WTC11 (cell line): Measurements from ENCODE around the gene PDE12. TPM values are rescaled to one million over a fixed set of nuclear protein-coding genes. Genes with fewer than 3 reads are reported as not detected.

Experiments
- ATAC-seq: fragments of 200-7000 bp; cut with Tn5 transposase; 2 replicates; pipeline ENCODE4 v1.10.0; 2021; ENCODE audit warnings: mild to moderate bottlenecking, moderate library complexity
- CTCF ChIA-PET: fragments of 300-600 bp; sonication (Branson Sonifier 250); formaldehyde crosslinking; loops from one replicate; lab custom pipeline; 2021; ENCODE audit warnings: antibody characterized with exemption; lab: Charles Lee
- POLR2A ChIA-PET: fragments of 350-600 bp; sonication (Branson Sonifier 250); formaldehyde crosslinking; loops from one replicate; lab custom pipeline; 2021; ENCODE audit warnings: antibody characterized with exemption; lab: Charles Lee
- DNase-seq: peaks from one replicate; pipeline ENCODE4 v3.0.0; 2021; ENCODE audit warnings: low spot score
- H3K27ac Mint-ChIP-seq: 2 replicates; pipeline ENCODE4 v1.8.0; 2021; ENCODE audit warnings: mixed read lengths
- H3K27me3 Mint-ChIP-seq: 2 replicates; pipeline ENCODE4 v1.8.0; 2021; ENCODE audit warnings: low read depth, mild to moderate bottlenecking, moderate library complexity, mixed read lengths
- H3K36me3 Mint-ChIP-seq: 2 replicates; pipeline ENCODE4 v1.8.0; 2021; ENCODE audit warnings: mixed read lengths
- H3K4me1 Mint-ChIP-seq: 2 replicates; pipeline ENCODE4 v1.8.0; 2022; ENCODE audit warnings: mixed read lengths
- H3K4me3 Mint-ChIP-seq: 2 replicates; pipeline ENCODE4 v1.8.0; 2021; ENCODE audit warnings: mild to moderate bottlenecking, moderate library complexity, mixed read lengths
- H3K9me3 Mint-ChIP-seq: 2 replicates; pipeline ENCODE4 v1.8.0; 2021; ENCODE audit warnings: mixed read lengths
- ARID4B ChIP-seq: sonication (generic); formaldehyde crosslinking; IDR thresholded peaks from 2 replicates; pipeline ENCODE4 v1.8.0; 2023; ENCODE audit warnings: missing genetic modification reagents, mild to moderate bottlenecking, borderline replicate concordance
- ATF1 ChIP-seq: sonication (generic); formaldehyde crosslinking; IDR thresholded peaks from 2 replicates; pipeline ENCODE4 v1.8.1; 2023; ENCODE audit warnings: mild to moderate bottlenecking, moderate library complexity, missing genetic modification reagents
- CBFB ChIP-seq: sonication (generic); formaldehyde crosslinking; IDR thresholded peaks from 2 replicates; pipeline ENCODE4 v1.8.1; 2022; ENCODE audit warnings: mild to moderate bottlenecking, low read depth, missing genetic modification reagents
- CREB1 ChIP-seq: sonication (generic); formaldehyde crosslinking; IDR thresholded peaks from 2 replicates; pipeline ENCODE4 v1.8.0; 2023; ENCODE audit warnings: mild to moderate bottlenecking, missing genetic modification reagents
- EMX1 ChIP-seq: fragments of 250-450 bp; sonication (Bioruptor Pico); IDR thresholded peaks from 2 replicates; pipeline ENCODE4 v1.8.0; 2021; ENCODE audit warnings: mild to moderate bottlenecking
- FOXP1 ChIP-seq: sonication (generic); formaldehyde crosslinking; IDR thresholded peaks from 2 replicates; pipeline ENCODE4 v1.8.0; 2022; ENCODE audit warnings: missing genetic modification reagents, mild to moderate bottlenecking, moderate library complexity, borderline replicate concordance
- GABPB1 ChIP-seq: sonication (generic); formaldehyde crosslinking; IDR thresholded peaks from 2 replicates; pipeline ENCODE4 v1.8.1; 2023; ENCODE audit warnings: mild to moderate bottlenecking, missing genetic modification reagents
- NFYB ChIP-seq: sonication (generic); formaldehyde crosslinking; conservative IDR thresholded peaks from 2 replicates; pipeline ENCODE4 v1.8.0; 2022; ENCODE audit warnings: low read depth, missing genetic modification reagents
- NR3C1 ChIP-seq: sonication (generic); formaldehyde crosslinking; conservative IDR thresholded peaks from 2 replicates; pipeline ENCODE4 v1.8.1; 2023; ENCODE audit warnings: low read depth, mild to moderate bottlenecking, missing genetic modification reagents
- PREB ChIP-seq: sonication (generic); formaldehyde crosslinking; IDR thresholded peaks from 2 replicates; pipeline ENCODE4 v1.8.1; 2022; ENCODE audit warnings: mild to moderate bottlenecking, missing genetic modification reagents, moderate library complexity, borderline replicate concordance
- SP1 ChIP-seq: sonication (generic); formaldehyde crosslinking; conservative IDR thresholded peaks from 2 replicates; pipeline ENCODE4 v1.8.1; 2022; ENCODE audit warnings: missing genetic modification reagents
- TEAD1 ChIP-seq: sonication (generic); formaldehyde crosslinking; IDR thresholded peaks from 2 replicates; pipeline ENCODE4 v1.8.0; 2022; ENCODE audit warnings: mild to moderate bottlenecking, missing genetic modification reagents
- ZNF219 ChIP-seq: sonication (generic); formaldehyde crosslinking; IDR thresholded peaks from 2 replicates; pipeline ENCODE4 v1.8.0; 2023; ENCODE audit warnings: missing genetic modification reagents, mild to moderate bottlenecking, borderline replicate concordance
- ZNF232 ChIP-seq: sonication (generic); formaldehyde crosslinking; IDR thresholded peaks from 2 replicates; pipeline ENCODE4 v1.8.0; 2022; ENCODE audit warnings: mild to moderate bottlenecking, missing genetic modification reagents
- ZNF263 ChIP-seq: sonication (generic); formaldehyde crosslinking; IDR thresholded peaks from 2 replicates; pipeline ENCODE4 v1.8.1; 2022; ENCODE audit warnings: low read depth, mild to moderate bottlenecking, moderate library complexity, missing genetic modification reagents
- ZNF396 ChIP-seq: fragments of 250-450 bp; sonication (Bioruptor Pico); IDR thresholded peaks from 2 replicates; pipeline ENCODE4 v1.8.0; 2021; ENCODE audit warnings: mild to moderate bottlenecking, moderate library complexity, borderline replicate concordance
- total RNA-seq: library from RNA; stranded (reverse); gene quantifications from 3 replicates; pipeline ENCODE4 v1.2.3, GENCODE V29; 2021
- TF ChIP-seq, protein P1 (sequence below): fragments of 250-450 bp; sonication (Bioruptor Pico); IDR thresholded peaks from 2 replicates; pipeline ENCODE4 v1.9.0; 2021; ENCODE audit warnings: mild to moderate bottlenecking, borderline replicate concordance
- TF ChIP-seq, protein P2 (sequence below): sonication (generic); formaldehyde crosslinking; IDR thresholded peaks from 2 replicates; pipeline ENCODE4 v1.8.0; 2022; ENCODE audit warnings: mild to moderate bottlenecking, missing genetic modification reagents
- TF ChIP-seq, protein P3 (sequence below): fragments of 200-600 bp; IDR thresholded peaks from 2 replicates; pipeline ENCODE4 v1.8.0; 2022; ENCODE audit warnings: antibody characterized with exemption
- TF ChIP-seq, protein P4 (sequence below): sonication (generic); formaldehyde crosslinking; IDR thresholded peaks from 2 replicates; pipeline ENCODE4 v1.8.0; 2022; ENCODE audit warnings: mild to moderate bottlenecking, missing genetic modification reagents
- TF ChIP-seq, protein P5 (sequence below): sonication (generic); formaldehyde crosslinking; conservative IDR thresholded peaks from 2 replicates; pipeline ENCODE4 v1.8.1; 2022; ENCODE audit warnings: mild to moderate bottlenecking, missing genetic modification reagents

Gene PDE12
- total RNA-seq, 1 experiment from 2014 or later = 16.4 TPM

GRCh38 chr3:57545636-57546268 is 10.3 kb upstream of the PDE12 start (continued):
- TF ChIP-seq FOXP1 (no peak), CREB1 (CRISPR knock-in tag) (no peak), NFYB (no peak), ZNF232 (no peak), CBFB (CRISPR knock-in tag) (no peak)
- TF ChIP-seq, protein P1, sequence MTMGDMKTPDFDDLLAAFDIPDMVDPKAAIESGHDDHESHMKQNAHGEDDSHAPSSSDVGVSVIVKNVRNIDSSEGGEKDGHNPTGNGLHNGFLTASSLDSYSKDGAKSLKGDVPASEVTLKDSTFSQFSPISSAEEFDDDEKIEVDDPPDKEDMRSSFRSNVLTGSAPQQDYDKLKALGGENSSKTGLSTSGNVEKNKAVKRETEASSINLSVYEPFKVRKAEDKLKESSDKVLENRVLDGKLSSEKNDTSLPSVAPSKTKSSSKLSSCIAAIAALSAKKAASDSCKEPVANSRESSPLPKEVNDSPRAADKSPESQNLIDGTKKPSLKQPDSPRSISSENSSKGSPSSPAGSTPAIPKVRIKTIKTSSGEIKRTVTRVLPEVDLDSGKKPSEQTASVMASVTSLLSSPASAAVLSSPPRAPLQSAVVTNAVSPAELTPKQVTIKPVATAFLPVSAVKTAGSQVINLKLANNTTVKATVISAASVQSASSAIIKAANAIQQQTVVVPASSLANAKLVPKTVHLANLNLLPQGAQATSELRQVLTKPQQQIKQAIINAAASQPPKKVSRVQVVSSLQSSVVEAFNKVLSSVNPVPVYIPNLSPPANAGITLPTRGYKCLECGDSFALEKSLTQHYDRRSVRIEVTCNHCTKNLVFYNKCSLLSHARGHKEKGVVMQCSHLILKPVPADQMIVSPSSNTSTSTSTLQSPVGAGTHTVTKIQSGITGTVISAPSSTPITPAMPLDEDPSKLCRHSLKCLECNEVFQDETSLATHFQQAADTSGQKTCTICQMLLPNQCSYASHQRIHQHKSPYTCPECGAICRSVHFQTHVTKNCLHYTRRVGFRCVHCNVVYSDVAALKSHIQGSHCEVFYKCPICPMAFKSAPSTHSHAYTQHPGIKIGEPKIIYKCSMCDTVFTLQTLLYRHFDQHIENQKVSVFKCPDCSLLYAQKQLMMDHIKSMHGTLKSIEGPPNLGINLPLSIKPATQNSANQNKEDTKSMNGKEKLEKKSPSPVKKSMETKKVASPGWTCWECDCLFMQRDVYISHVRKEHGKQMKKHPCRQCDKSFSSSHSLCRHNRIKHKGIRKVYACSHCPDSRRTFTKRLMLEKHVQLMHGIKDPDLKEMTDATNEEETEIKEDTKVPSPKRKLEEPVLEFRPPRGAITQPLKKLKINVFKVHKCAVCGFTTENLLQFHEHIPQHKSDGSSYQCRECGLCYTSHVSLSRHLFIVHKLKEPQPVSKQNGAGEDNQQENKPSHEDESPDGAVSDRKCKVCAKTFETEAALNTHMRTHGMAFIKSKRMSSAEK (CRISPR knock-in tag) = no peak

- Mint-ChIP-seq H3K27ac (no peak overlapping the region), H3K4me1 (peaks cover 9% of the 10 kb centered on the region), H3K4me3 (no peak overlapping the region), H3K27me3 (no peaks in the 10 kb centered on the region), H3K9me3 (no peaks in the 10 kb centered on the region), H3K36me3 (no peaks in the 10 kb centered on the region)
- CTCF ChIA-PET = no interaction called here
- POLR2A ChIA-PET = interaction anchor here (0.6 kb wide), 1 partner anchor 146 kb away, joined by 3 read pairs; no protein-coding TSS in a partner anchor
- no peak for ATAC-seq
- no peak for DNase-seq
- TF ChIP-seq CBFB (CRISPR knock-in tag) = no peak
- TF ChIP-seq, protein P2, sequence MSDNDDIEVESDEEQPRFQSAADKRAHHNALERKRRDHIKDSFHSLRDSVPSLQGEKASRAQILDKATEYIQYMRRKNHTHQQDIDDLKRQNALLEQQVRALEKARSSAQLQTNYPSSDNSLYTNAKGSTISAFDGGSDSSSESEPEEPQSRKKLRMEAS (CRISPR knock-in tag) = no peak
- no peak for TF ChIP-seq EMX1
- no peak for TF ChIP-seq TEAD1
- no peak for TF ChIP-seq ARID4B (CRISPR knock-in tag)
- TF ChIP-seq, protein P3, sequence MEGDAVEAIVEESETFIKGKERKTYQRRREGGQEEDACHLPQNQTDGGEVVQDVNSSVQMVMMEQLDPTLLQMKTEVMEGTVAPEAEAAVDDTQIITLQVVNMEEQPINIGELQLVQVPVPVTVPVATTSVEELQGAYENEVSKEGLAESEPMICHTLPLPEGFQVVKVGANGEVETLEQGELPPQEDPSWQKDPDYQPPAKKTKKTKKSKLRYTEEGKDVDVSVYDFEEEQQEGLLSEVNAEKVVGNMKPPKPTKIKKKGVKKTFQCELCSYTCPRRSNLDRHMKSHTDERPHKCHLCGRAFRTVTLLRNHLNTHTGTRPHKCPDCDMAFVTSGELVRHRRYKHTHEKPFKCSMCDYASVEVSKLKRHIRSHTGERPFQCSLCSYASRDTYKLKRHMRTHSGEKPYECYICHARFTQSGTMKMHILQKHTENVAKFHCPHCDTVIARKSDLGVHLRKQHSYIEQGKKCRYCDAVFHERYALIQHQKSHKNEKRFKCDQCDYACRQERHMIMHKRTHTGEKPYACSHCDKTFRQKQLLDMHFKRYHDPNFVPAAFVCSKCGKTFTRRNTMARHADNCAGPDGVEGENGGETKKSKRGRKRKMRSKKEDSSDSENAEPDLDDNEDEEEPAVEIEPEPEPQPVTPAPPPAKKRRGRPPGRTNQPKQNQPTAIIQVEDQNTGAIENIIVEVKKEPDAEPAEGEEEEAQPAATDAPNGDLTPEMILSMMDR = no peak
- TF ChIP-seq GABPB1 (CRISPR knock-in tag) = no peak
- TF ChIP-seq ZNF396 (CRISPR knock-in tag) = no peak
- TF ChIP-seq, protein P4, sequence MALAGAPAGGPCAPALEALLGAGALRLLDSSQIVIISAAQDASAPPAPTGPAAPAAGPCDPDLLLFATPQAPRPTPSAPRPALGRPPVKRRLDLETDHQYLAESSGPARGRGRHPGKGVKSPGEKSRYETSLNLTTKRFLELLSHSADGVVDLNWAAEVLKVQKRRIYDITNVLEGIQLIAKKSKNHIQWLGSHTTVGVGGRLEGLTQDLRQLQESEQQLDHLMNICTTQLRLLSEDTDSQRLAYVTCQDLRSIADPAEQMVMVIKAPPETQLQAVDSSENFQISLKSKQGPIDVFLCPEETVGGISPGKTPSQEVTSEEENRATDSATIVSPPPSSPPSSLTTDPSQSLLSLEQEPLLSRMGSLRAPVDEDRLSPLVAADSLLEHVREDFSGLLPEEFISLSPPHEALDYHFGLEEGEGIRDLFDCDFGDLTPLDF (CRISPR knock-in tag) = no peak
- TF ChIP-seq ZNF263 = no peak
- TF ChIP-seq PREB (CRISPR knock-in tag) = no peak
- no peak for TF ChIP-seq ZNF219 (CRISPR knock-in tag)
- no peak for TF ChIP-seq ATF1
- no peak for TF ChIP-seq NR3C1
- no peak for TF ChIP-seq SP1
- TF ChIP-seq, protein P5, sequence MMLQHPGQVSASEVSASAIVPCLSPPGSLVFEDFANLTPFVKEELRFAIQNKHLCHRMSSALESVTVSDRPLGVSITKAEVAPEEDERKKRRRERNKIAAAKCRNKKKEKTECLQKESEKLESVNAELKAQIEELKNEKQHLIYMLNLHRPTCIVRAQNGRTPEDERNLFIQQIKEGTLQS = no peak
Observed at GRCh38 chr3:57546616-57547015, 9.5 kb upstream of the PDE12 start.
